Peyer's patch (tissue), 4 donors: ENCODE measurements around the gene ZC3H7A.

ENCODE experiments used
- POLR2A ChIP-seq, 2 donors: fragments of 450-650 bp; IDR thresholded peaks; one replicate each; pipeline ENCODE4 v1.5.1; 2017; ENCODE audit warnings: antibody characterized with exemption in 2 of 2, mild to moderate bottlenecking in 2 of 2, moderate library complexity in 2 of 2
- TF ChIP-seq, protein P1 (sequence below), 6 experiments: fragments of 450-650 bp in 4 of 6; fragments of 200-600 bp in 2 of 6; sonication (generic) in 1 of 6; IDR thresholded peaks; one replicate each; pipeline ENCODE4 v1.5.1; 2017 to 2019; ENCODE audit warnings: antibody characterized with exemption in 6 of 6, mild to moderate bottlenecking in 3 of 6, moderate library complexity in 1 of 6

DNA sequence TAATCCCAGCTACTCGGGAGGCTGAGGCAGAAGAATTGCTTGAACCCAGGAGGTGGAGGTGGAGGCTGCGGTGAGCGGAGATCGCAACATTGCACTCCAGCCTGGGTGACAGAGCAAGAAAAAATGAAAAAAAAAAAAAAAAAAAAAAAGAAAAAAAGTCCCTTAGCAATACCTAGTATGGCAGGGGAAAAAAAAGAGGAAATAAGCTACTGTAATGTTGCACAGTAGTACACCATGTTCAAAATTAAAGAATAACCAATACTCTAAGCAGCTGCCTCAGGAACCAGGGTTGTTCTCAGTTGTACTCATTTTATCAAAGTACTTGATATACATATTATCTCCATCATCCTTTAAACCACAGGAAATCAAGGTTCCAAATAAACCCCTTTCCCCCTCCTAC is 37.1 kb downstream of the ZC3H7A start:
- TF ChIP-seq, protein P1, sequence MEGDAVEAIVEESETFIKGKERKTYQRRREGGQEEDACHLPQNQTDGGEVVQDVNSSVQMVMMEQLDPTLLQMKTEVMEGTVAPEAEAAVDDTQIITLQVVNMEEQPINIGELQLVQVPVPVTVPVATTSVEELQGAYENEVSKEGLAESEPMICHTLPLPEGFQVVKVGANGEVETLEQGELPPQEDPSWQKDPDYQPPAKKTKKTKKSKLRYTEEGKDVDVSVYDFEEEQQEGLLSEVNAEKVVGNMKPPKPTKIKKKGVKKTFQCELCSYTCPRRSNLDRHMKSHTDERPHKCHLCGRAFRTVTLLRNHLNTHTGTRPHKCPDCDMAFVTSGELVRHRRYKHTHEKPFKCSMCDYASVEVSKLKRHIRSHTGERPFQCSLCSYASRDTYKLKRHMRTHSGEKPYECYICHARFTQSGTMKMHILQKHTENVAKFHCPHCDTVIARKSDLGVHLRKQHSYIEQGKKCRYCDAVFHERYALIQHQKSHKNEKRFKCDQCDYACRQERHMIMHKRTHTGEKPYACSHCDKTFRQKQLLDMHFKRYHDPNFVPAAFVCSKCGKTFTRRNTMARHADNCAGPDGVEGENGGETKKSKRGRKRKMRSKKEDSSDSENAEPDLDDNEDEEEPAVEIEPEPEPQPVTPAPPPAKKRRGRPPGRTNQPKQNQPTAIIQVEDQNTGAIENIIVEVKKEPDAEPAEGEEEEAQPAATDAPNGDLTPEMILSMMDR (IDR thresholded peaks at IDR 0.05) = no peak
- TF ChIP-seq POLR2A (IDR thresholded peaks at IDR 0.05) = no peak
